HFFc6 (cell line): ENCODE measurements around the gene NR3C2. TPM values are rescaled to one million over a fixed set of nuclear protein-coding genes. Genes with fewer than 3 reads are reported as not detected.
A peak's percentile ranks its signal among the peaks of the same experiment; 100 is the strongest.

Source experiments
- DNase-seq: peaks from one replicate; pipeline ENCODE4 v3.0.0-alpha.2; 2018
- H3K27ac Mint-ChIP-seq: 2 replicates; pipeline ENCODE4 v1.8.0; 2020; ENCODE audit warnings: mild to moderate bottlenecking, mixed read lengths
- H3K27me3 Mint-ChIP-seq: 2 replicates; pipeline ENCODE4 v1.8.0; 2021; ENCODE audit warnings: mild to moderate bottlenecking, moderate library complexity, mixed read lengths; ENCODE audit not compliant: insufficient read depth
- H3K36me3 Mint-ChIP-seq: 2 replicates; pipeline ENCODE4 v1.8.0; 2021; ENCODE audit warnings: low read depth, mixed read lengths
- H3K4me1 Mint-ChIP-seq: 2 replicates; pipeline ENCODE4 v1.8.0; 2020; ENCODE audit warnings: low read depth, mixed read lengths
- H3K4me3 Mint-ChIP-seq: 2 replicates; pipeline ENCODE4 v1.8.0; 2020; ENCODE audit warnings: mild to moderate bottlenecking, moderate library complexity, mixed read lengths
- H3K9me3 Mint-ChIP-seq: 2 replicates; pipeline ENCODE4 v1.8.0; 2020; ENCODE audit warnings: mild to moderate bottlenecking, mixed read lengths
- total RNA-seq, 6 experiments: library from RNA; stranded (reverse); fragmentation: NEBNext Ultra II Directional; extraction: Animal tissue kit (Norgen Biotek cat#: 25700); gene quantifications; 2 replicates in 1 of 6; 3 replicates in 5 of 6; pipeline ENCODE4 v1.2.3, GENCODE V29; 2021
- TF ChIP-seq, protein P1 (sequence below): fragments of 200-600 bp; sonication (generic); IDR thresholded peaks from 2 replicates; pipeline ENCODE4 v1.5.0; 2021; ENCODE audit warnings: antibody characterized with exemption, mild to moderate bottlenecking

NR3C2 gene
- total RNA-seq, 6 experiments from 2014 or later, result 0.07 to 0.26 (median 0.11) TPM

DNA sequence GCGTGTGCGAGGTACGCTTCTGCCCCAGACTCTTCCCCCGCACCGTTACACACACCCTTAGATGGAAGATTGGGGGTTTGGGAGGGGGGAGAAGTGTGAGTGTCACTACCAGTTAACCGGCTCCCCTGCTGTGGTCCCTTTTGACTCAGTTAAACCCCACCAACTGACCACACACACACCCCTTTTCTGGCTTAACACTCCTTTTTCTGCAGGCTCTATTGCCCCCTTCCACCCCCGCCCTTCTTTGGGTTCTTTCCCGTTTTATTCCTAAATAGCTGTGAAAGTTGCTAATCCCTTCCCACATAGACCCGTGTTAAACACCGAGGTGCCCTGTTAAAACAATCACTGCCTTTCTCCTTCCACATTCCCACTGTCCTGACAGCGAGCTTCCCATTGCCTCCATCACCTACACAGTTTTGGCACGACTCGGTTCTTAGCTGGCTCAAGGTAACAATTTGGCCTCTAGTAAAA is 3.7 kb upstream of the NR3C2 start:
- Mint-ChIP-seq H3K36me3 (no peaks in the 10 kb centered on the region), H3K4me3 (peak overlapping the region; percentile 50), H3K27ac (no peak overlapping the region)

DNA sequence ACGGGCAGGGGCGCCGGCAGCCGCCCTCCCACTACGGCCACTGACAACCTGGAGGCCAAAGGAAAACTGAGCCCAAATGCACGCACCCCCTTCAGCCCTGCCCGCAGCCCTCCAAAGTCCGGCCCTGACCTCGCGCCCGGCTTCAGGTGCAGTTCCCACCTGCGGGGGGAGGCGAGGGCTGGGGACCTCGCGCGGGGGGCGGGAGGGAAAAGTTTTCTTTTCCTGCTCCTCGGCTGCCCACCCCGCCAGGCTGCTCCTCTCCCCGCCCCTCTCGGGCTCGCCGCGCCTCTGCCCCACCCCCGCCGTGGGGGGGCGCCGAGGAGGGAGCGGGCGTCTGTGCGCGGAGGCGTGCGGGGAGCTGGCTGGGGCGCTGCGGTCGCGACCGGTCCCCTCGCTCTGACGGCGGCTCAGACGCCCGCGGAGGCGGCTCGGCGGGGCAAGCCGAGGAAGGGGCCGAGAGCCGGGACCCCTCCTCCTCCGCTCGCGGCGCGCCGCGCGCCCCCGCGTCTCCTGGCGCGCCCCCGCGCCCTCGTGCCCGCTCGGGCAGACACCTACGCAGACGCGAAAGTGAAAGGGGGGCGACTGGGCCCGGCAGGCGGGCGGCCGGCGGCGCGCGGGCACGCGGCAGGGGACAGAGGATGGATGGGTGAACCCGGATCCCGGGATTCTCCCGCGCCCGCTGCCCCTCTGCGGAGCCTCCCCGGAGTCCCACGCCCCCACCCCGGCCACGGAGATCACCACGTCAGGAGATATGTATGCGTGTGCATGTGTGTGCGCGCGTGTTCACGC is 3.1 kb upstream of the NR3C2 start:
- Mint-ChIP-seq H3K9me3 (no peaks in the 10 kb centered on the region), H3K27ac (no peak overlapping the region), H3K27me3 (peaks cover 24% of the 10 kb centered on the region; the same call in 1 of the 2 replicates), H3K4me3 (peak overlapping the region; percentile 50), H3K36me3 (no peaks in the 10 kb centered on the region), H3K4me1 (peaks cover 11% of the 10 kb centered on the region)
- DNase-seq, result no peak
- TF ChIP-seq, protein P1, sequence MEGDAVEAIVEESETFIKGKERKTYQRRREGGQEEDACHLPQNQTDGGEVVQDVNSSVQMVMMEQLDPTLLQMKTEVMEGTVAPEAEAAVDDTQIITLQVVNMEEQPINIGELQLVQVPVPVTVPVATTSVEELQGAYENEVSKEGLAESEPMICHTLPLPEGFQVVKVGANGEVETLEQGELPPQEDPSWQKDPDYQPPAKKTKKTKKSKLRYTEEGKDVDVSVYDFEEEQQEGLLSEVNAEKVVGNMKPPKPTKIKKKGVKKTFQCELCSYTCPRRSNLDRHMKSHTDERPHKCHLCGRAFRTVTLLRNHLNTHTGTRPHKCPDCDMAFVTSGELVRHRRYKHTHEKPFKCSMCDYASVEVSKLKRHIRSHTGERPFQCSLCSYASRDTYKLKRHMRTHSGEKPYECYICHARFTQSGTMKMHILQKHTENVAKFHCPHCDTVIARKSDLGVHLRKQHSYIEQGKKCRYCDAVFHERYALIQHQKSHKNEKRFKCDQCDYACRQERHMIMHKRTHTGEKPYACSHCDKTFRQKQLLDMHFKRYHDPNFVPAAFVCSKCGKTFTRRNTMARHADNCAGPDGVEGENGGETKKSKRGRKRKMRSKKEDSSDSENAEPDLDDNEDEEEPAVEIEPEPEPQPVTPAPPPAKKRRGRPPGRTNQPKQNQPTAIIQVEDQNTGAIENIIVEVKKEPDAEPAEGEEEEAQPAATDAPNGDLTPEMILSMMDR, result no peak

More for the DNA sequence above, 3.7 kb upstream of the NR3C2 start:
- TF ChIP-seq, protein P1, result no peak
- DNase-seq, result no peak
- H3K27me3 Mint-ChIP-seq, result peaks cover 24% of the 10 kb centered on the region; the same call in 1 of the 2 replicates
- peaks cover 11% of the 10 kb centered on the region for H3K4me1 Mint-ChIP-seq
- H3K9me3 Mint-ChIP-seq, result no peaks in the 10 kb centered on the region

DNA sequence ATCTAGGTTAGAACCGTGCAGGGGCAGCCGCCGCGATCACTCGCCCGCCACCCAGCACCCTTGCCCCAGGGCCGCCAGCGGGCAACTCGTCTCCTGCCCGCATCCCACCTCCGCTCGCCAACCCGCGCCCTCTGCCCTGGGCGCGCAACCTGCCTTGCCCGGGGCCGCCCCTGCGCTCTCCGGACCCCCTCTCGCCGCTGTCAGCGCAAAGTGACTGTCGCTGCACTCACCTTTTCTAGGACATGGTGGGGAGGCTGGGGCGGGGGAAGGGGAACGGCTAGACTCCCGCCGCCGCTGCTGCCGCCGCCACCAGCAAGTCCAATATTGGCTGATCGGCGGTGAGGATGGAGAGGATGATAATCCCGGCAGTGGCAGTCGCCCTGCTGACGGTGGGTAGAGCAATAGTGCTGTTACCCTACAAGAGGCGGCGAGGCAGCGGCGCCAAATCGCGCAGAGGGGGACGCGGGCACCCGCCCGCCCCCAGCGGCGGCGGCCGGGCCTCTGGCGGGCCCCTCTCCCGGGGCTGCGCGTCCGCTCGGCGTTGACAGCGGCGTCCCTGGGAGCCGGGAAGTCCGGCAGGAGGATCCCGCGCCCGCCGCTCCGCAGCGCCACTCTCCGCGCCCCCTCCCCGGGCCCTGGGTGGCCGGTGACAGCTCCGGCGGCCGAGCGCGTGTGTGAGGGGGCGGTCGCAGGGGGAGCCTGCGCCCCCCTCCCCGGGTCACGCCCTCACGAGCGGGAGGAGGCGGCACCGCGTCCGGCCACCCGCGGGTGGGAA is 2.3 kb upstream of the NR3C2 start:
- TF ChIP-seq, protein P1, result no peak
- Mint-ChIP-seq H3K4me3 (peak overlapping the region; percentile 63), H3K4me1 (peaks cover 11% of the 10 kb centered on the region), H3K27me3 (peaks cover 24% of the 10 kb centered on the region; the same call in 1 of the 2 replicates), H3K27ac (no peak overlapping the region), H3K9me3 (no peaks in the 10 kb centered on the region), H3K36me3 (no peaks in the 10 kb centered on the region)
- DNase-seq, result no peak

DNA sequence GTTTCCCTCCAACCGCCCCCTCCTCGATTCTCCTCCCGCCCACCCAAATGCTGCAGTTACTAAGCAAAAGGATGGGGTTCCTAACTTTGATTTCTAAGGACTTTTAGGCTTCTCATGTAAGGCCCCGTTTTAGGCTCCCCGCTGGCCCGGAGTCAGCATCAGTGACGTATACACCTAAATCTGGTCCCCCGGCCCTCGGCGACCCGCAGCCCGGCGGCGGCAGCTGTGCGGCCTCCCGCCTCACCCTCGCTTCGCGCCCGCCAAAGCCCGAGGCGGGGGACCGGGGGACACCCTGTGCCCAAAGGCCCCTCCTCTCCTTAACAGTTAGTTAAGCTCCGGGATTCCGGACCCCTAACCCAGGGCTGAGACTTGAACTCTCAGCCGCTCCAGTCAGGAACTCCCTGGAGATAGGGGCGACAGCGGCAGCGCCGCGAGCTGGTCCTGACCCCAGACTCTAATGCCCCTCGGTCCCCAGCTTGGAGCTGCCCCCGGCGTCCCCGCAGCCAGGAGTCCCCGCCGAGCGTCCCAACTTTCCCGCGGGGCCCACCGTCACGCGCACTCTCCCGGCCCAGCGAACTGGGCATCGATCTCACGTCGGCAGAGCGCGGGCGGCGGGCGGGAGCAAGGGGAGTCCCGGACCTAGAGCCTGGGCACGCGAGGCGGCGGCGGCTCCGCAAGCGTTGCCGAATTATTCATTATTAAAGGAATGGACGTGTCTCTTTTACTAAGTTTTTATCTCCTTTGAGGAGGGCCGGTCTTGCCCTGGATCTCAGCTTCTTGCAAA is 1.5 kb upstream of the NR3C2 start:
- H3K4me3 Mint-ChIP-seq, result peak overlapping the region; percentile 92
- no peaks in the 10 kb centered on the region for H3K36me3 Mint-ChIP-seq
- peaks cover 24% of the 10 kb centered on the region for H3K27me3 Mint-ChIP-seq
- no peak for DNase-seq
- H3K9me3 Mint-ChIP-seq, result no peaks in the 10 kb centered on the region
- TF ChIP-seq, protein P1, result no peak
- no peak overlapping the region for H3K27ac Mint-ChIP-seq
- peaks cover 11% of the 10 kb centered on the region for H3K4me1 Mint-ChIP-seq

DNA sequence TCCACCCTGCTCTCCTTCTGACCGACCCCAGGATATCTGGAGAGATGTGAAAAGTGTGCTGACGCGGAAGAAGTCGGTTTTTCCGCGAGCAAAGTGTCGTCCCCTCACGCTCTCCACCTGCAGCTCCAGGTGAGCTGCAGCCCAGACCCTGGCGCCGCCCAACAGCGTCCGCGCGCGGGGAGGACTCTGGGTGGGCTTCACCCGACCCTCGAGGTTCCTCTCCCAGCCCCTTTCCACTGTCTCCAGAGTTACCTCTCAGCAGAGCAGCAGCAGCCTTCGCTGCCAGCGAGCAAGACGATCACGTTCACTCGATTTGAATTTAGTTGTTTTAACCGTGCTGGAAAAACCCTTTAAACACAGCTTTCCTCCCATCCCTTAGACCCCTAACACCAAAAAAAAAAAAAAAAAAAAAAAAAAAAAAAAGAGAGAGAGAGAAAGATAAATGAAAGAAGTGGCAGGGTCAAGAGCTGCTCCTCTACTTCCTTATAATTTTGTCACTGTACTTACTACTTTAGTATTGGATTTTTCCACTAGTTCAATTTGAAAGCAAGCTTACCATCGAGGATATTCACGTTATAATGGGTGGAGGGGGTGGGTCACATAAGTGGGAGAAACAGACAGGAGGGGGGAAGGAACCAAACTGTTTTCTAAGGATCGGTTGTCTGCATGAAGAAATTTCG is 758 bp upstream of the NR3C2 start:
- H3K4me1 Mint-ChIP-seq, result peaks cover 11% of the 10 kb centered on the region
- no peak for DNase-seq
- H3K27me3 Mint-ChIP-seq, result peaks cover 24% of the 10 kb centered on the region
- no peaks in the 10 kb centered on the region for H3K36me3 Mint-ChIP-seq
- peak overlapping the region; percentile 13; the same call in 1 of the 2 replicates for H3K27ac Mint-ChIP-seq
- no peaks in the 10 kb centered on the region for H3K9me3 Mint-ChIP-seq
- H3K4me3 Mint-ChIP-seq, result peak overlapping the region; percentile 92
- TF ChIP-seq, protein P1, result no peak
